HL-60/S4 treated with retinoic acid at 250 ng/mL for 4 days and 3 days (cell line): Measurements from ENCODE around the gene PPM1E.

Source experiments
- in situ Hi-C: fragments of 300-500 bp; cut with MboI; formaldehyde crosslinking; loops from 2 replicates; pipeline ENCODE4 v1.7.0; 2022; ENCODE audit warnings: low sequenced_read_pairs

The PPM1E gene

DNA sequence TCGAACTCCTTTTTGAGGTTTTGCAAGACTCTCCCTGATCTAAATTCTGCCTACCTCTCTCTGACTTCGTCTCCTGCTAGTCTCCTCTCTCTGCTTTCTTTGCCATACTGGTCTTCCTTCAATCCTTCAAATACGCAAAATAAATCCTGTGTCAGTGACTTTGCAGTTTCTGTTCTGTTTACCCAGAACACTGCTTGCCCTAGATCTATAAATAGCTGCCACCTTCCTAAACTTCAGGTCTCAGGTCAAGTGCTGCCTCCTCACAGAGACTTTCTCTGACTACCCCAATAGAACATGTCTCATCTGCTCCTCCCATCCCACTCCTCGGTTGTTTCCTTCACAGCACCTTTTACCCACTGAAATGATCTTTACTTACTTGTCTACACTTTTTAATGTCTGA is 272.1 kb downstream of the PPM1E start:
- in situ Hi-C loops = no loop called here

DNA sequence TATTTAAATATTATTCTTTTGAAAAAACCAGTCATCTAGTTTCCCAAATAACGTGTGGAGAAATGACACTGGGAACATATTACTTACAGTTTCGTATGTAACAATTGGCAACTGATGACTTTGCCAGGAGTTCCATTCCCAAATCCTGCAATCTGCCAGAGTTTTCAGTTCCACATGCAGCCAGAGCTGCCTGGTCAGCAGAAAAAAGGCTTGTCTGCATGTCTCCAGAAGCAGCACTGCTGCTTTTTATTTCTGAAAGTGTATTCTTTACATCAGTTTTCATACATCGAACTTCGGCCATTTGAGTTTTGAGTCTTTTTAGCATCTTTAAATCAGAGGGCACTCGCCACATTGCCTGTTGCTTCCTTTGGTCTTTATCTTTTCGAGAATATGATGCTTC is 272.7 kb downstream of the PPM1E start:
- in situ Hi-C loops = no loop called here

DNA sequence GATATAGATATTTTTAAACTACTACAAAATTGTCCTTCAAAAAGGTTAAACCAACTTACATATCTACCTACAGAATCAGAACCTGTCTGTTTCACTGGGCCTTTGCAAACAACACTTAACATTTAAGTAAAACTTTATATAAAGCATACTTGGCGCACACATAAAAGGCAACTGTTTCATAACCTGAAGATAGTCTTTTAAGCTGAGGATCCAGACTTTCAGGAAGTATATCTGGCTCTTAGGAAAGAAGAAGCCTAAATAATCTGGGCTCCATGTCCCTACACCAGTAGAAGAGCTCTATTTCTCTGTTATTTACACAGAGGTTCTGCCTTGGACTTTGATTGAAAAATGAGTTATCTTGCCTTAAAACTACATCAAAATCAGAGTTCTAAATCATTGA is 275.2 kb downstream of the PPM1E start:
- in situ Hi-C loops = no loop called here
